CD14-positive monocyte (primary cell): ENCODE results near the gene CYP2W1. TPM values are rescaled to one million over a fixed set of nuclear protein-coding genes. Genes with fewer than 3 reads are reported as not detected.

Experiments used
- DNase-seq, 3 donors: peaks; one replicate each; pipeline ENCODE4 v3.0.0-alpha.2; 2011 to 2022
- H2AFZ ChIP-seq: 2 replicates; pipeline ENCODE4 v1.6.0; 2012; ENCODE audit warnings: mild to moderate bottlenecking, low read depth, low read length, inconsistent platforms; ENCODE audit not compliant: insufficient read depth, poor library complexity, severe bottlenecking
- H3K27ac ChIP-seq, 2 donors: 1 replicate in 1 of 2; 2 replicates in 1 of 2; pipeline ENCODE4 v1.5.1; 2012 to 2013; ENCODE audit warnings: low read length in 2 of 2, control low read depth in 1 of 2, inconsistent platforms in 1 of 2, low read depth in 1 of 2, mild to moderate bottlenecking in 1 of 2
- H3K27me3 ChIP-seq, 2 donors: one replicate each; pipeline versions ENCODE4 v1.6.0 to v1.6.1; 2011 to 2013; ENCODE audit warnings: low read length in 2 of 2; ENCODE audit not compliant: control insufficient read depth in 2 of 2, insufficient read depth in 2 of 2
- H3K36me3 ChIP-seq, 2 donors: replicated peaks in 1 of 2; 1 replicate in 1 of 2; 2 replicates in 1 of 2; pipeline versions ENCODE4 v1.5.1 to v1.6.1; 2012 to 2013; ENCODE audit warnings: low read length in 2 of 2, control low read depth in 1 of 2, inconsistent platforms in 1 of 2, mild to moderate bottlenecking in 1 of 2; ENCODE audit not compliant: insufficient read depth in 2 of 2, control insufficient read depth in 1 of 2
- H3K4me1 ChIP-seq, 2 donors: 1 replicate in 1 of 2; 2 replicates in 1 of 2; pipeline versions ENCODE4 v1.5.1 to v1.6.1; 2012 to 2013; ENCODE audit warnings: low read length in 2 of 2, control low read depth in 1 of 2, inconsistent platforms in 1 of 2, mild to moderate bottlenecking in 1 of 2, moderate library complexity in 1 of 2; ENCODE audit not compliant: insufficient read depth in 2 of 2, control insufficient read depth in 1 of 2
- H3K4me2 ChIP-seq: replicated peaks from 2 replicates; pipeline ENCODE3; 2012; ENCODE audit warnings: low read length, moderate library complexity, mild to moderate bottlenecking; ENCODE audit not compliant: poor library complexity, severe bottlenecking; ENCODE audit errors: extremely low read depth
- H3K4me3 ChIP-seq, 3 experiments: fragments of 200-600 bp in 1 of 3; sonication (generic) in 1 of 3; replicated peaks in 1 of 3; 1 replicate in 2 of 3; 2 replicates in 1 of 3; pipeline ENCODE4 v1.5.1; 2011 to 2013; ENCODE audit warnings: low read length in 3 of 3, mild to moderate bottlenecking in 3 of 3, control low read depth in 2 of 3, low read depth in 2 of 3, inconsistent platforms in 1 of 3, moderate library complexity in 1 of 3
- H3K79me2 ChIP-seq: 2 replicates; pipeline ENCODE4 v1.6.0; 2012; ENCODE audit warnings: mild to moderate bottlenecking, control low read depth, inconsistent platforms, low read length, moderate library complexity; ENCODE audit not compliant: insufficient read depth
- H3K9ac ChIP-seq: 2 replicates; pipeline ENCODE4 v1.6.0; 2017; ENCODE audit warnings: low read length, mild to moderate bottlenecking; ENCODE audit not compliant: insufficient read depth, poor library complexity, severe bottlenecking
- H3K9me3 ChIP-seq, 2 donors: replicated peaks in 1 of 2; 1 replicate in 1 of 2; 2 replicates in 1 of 2; pipeline versions ENCODE4 v1.5.1 to v1.6.1; 2012 to 2013; ENCODE audit warnings: low read length in 2 of 2, control low read depth in 1 of 2; ENCODE audit not compliant: control insufficient read depth in 1 of 2, insufficient read depth in 1 of 2
- H4K20me1 ChIP-seq: 2 replicates; pipeline ENCODE4 v1.6.0; 2012; ENCODE audit warnings: mild to moderate bottlenecking, low read length, control low read depth, moderate library complexity; ENCODE audit not compliant: insufficient read depth
- H3K27ac Mint-ChIP-seq, 7 donors: one replicate each; pipeline ENCODE4 v1.8.0; 2020; ENCODE audit warnings: mild to moderate bottlenecking in 7 of 7, mixed read lengths in 7 of 7, moderate library complexity in 6 of 7, inconsistent platforms in 2 of 7
- H3K27me3 Mint-ChIP-seq, 3 donors: one replicate each; pipeline ENCODE4 v1.8.0; 2021 to 2022; ENCODE audit warnings: low read depth in 3 of 3, mild to moderate bottlenecking in 3 of 3, mixed read lengths in 3 of 3, moderate library complexity in 3 of 3, inconsistent platforms in 1 of 3
- H3K36me3 Mint-ChIP-seq, 2 donors: one replicate each; pipeline ENCODE4 v1.8.0; 2020; ENCODE audit warnings: mixed read lengths in 2 of 2, inconsistent platforms in 1 of 2, mild to moderate bottlenecking in 1 of 2
- H3K4me1 Mint-ChIP-seq: one replicate; pipeline ENCODE4 v1.8.0; 2020; ENCODE audit warnings: mild to moderate bottlenecking, mixed read lengths
- H3K4me3 Mint-ChIP-seq, 2 donors: one replicate each; pipeline ENCODE4 v1.8.0; 2020; ENCODE audit warnings: mild to moderate bottlenecking in 2 of 2, mixed read lengths in 2 of 2, moderate library complexity in 1 of 2
- H3K9me3 Mint-ChIP-seq, 7 donors: one replicate each; pipeline ENCODE4 v1.8.0; 2020 to 2022; ENCODE audit warnings: mixed read lengths in 7 of 7, mild to moderate bottlenecking in 6 of 7, moderate library complexity in 6 of 7, inconsistent platforms in 2 of 7
- CTCF ChIP-seq: fragments of 200-600 bp; IDR thresholded peaks from one replicate; pipeline ENCODE4 v1.8.0; 2022; ENCODE audit warnings: antibody characterized with exemption, mild to moderate bottlenecking
- WGBS: methylation state at CpG from one replicate; pipeline ENCODE4 v1.1.5; 2013; ENCODE audit warnings: missing lambda C conversion rate; ENCODE audit not compliant: insufficient coverage; 5-methylcytosine and 5-hydroxymethylcytosine counted together
- intact Hi-C, 2 donors: fragments of 100-400 bp; cut with micrococcal nuclease; formaldehyde crosslinking; loops; one replicate each; pipeline versions ENCODE4 v1.15.0 to v1.15.1; 2023
- polyA plus RNA-seq, 3 donors: library from polyadenylated mRNA; depleted of rRNA in 1 of 3; unstranded in 2 of 3; stranded (reverse) in 1 of 3; fragments of 300-500 nt in 2 of 3; fragments of >200 nt in 1 of 3; fragmentation: Illumina TruSeq in 2 of 3; gene quantifications; 1 replicate in 2 of 3; 2 replicates in 1 of 3; pipeline ENCODE4 v1.2.3, GENCODE V29; 2012 to 2021

The CYP2W1 gene
- polyA plus RNA-seq, 3 donors: not detected

- intact Hi-C loops: loop anchor here (5.0 to 10.0 kb wide), 3 partner anchors 71 to 161 kb away; a partner anchor contains a TSS
- Histone ChIP-seq H3K4me1 (peaks cover 45 to 46% of the 10 kb centered on the region in 2 donors), H3K27me3 (no peaks in the 10 kb centered on the region), H3K4me3 (no peak overlapping the region), H3K79me2 (peaks cover 69% of the 10 kb centered on the region), H4K20me1 (peaks cover 66% of the 10 kb centered on the region), H3K4me2 (no peak overlapping the region), H2AFZ (no peak overlapping the region), H3K9me3 (no peaks in the 10 kb centered on the region), H3K9ac (no peak overlapping the region), H3K27ac (peak overlapping the region in 1 of 2 donors; percentile 38), H3K36me3 (peaks cover 26 to 51% of the 10 kb centered on the region in 2 donors)
- 96% methylated on average over 5 of the region's 9 CpGs for WGBS
- H3K27me3 Mint-ChIP-seq: peaks cover 0 to 2% (median 0%) of the 10 kb centered on the region in 3 donors
- no peak for TF ChIP-seq CTCF
- H3K9me3 Mint-ChIP-seq: peaks cover 0 to 1% (median 0%) of the 10 kb centered on the region in 7 donors
- peaks cover 36 to 46% of the 10 kb centered on the region in 2 donors for H3K36me3 Mint-ChIP-seq
- no peak for DNase-seq
- peak overlapping the region in 6 of 7 donors; percentile 30 to 97 (median 80) for H3K27ac Mint-ChIP-seq
- peaks cover 45% of the 10 kb centered on the region for H3K4me1 Mint-ChIP-seq
- H3K4me3 Mint-ChIP-seq: peak overlapping the region in 1 of 2 donors; percentile 16
Measured at GRCh38 chr7:973312-973711, 9.7 kb upstream of the CYP2W1 start.

- Mint-ChIP-seq H3K36me3 (peaks cover 30 to 39% of the 10 kb centered on the region in 2 donors), H3K27me3 (peaks cover 0 to 2% (median 1%) of the 10 kb centered on the region in 3 donors), H3K4me1 (peaks cover 37% of the 10 kb centered on the region), H3K4me3 (peak overlapping the region; percentile 91 to 95), H3K27ac (peak overlapping the region; percentile 96 to 97 (median 97)), H3K9me3 (peaks cover 0 to 1% (median 0%) of the 10 kb centered on the region in 7 donors)
- peak in 2 of 3 donors; percentile 45 to 57 for DNase-seq
- H3K9me3 ChIP-seq: no peaks in the 10 kb centered on the region
- no peak for TF ChIP-seq CTCF
- H4K20me1 ChIP-seq: peaks cover 58% of the 10 kb centered on the region
- H3K79me2 ChIP-seq: peaks cover 62% of the 10 kb centered on the region
- peak overlapping the region; percentile 71 for H3K4me2 ChIP-seq
- peaks cover 22 to 43% of the 10 kb centered on the region in 2 donors for H3K36me3 ChIP-seq
- H3K4me1 ChIP-seq: peaks cover 37 to 38% of the 10 kb centered on the region in 2 donors
- H3K27ac ChIP-seq: peak overlapping the region; percentile 92 to 98
- intact Hi-C loops: loop anchor here (2.0 to 10.0 kb wide), 4 partner anchors 72 to 161 kb away; partner anchors contain the start of gene GET4 (in 1 of the 2)
- WGBS: 40% methylated on average over 1 of the region's 7 CpGs
- peak overlapping the region; percentile 99 for H3K9ac ChIP-seq
- no peak overlapping the region for H2AFZ ChIP-seq
- H3K27me3 ChIP-seq: no peaks in the 10 kb centered on the region
- H3K4me3 ChIP-seq: peak overlapping the region; percentile 85 to 89 (median 87)
Measured at GRCh38 chr7:974172-974571, 8.8 kb upstream of the CYP2W1 start.
